ENCODE data around the gene ZSWIM3.
"Not testable (repeated sequence)": the region's sequence is repeated elsewhere in the genome, so short reads cannot be mapped to it uniquely, and the experiment has no call there.

ZSWIM3 gene

GRCh38 chr20:45857114-45857881 lies at the start of gene ZSWIM3, which contains the start of gene ACOT8:
Gene ZSWIM3 (plus strand): TSS chr20:45857614. CDS start chr20:45857826, 212 bp downstream.
Gene ACOT8 (minus strand): TSS chr20:45857392. CDS start chr20:45857315, 77 bp downstream.
- peak within 1 kb of the TSS; percentile 97 for H3K4me3 ChIP-seq (ENCODE audit: low read depth, low read length)

- no peak overlapping the region for H3K4me3 ChIP-seq (ENCODE audit: low read depth, low read length)
These were observed 47.0 kb upstream of the ZSWIM3 start for GRCh38 chr20:45810191-45810970.

GRCh38 chr20:45812157-45813005 lies 45.0 kb upstream of the ZSWIM3 start, which contains the start of gene UBE2C:
Gene UBE2C (plus strand): TSS chr20:45812644. CDS start chr20:45812696, 52 bp downstream.
- peak within 1 kb of the TSS; percentile 95 for H3K4me3 ChIP-seq (ENCODE audit: low read depth, low read length)

- peak overlapping the region; percentile 95 for H3K4me3 ChIP-seq (ENCODE audit: low read depth, low read length)
These were observed 44.4 kb upstream of the ZSWIM3 start for GRCh38 chr20:45813006-45813340.

DNA sequence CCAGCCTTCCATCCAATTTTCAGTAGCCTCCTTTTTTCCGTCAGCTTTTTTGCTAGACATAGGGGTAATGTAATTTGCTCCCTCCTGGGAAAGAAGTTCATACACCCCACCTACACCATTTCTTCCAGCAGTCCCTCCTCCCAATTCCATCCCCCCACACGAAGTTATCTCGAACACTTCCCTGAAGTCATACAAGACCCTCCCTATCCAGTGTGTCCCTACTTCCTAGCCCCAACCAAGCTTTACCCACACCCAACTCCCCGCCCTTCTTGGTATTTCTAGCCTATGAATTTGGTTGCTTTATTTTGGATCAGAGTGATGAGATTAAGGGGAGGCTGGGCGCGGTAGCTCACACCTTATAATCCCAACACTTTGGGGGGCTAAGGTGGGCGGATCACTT lies 43.9 kb upstream of the ZSWIM3 start:
- peak overlapping the region; percentile 95 for H3K4me3 ChIP-seq (ENCODE audit: low read depth, low read length)

DNA sequence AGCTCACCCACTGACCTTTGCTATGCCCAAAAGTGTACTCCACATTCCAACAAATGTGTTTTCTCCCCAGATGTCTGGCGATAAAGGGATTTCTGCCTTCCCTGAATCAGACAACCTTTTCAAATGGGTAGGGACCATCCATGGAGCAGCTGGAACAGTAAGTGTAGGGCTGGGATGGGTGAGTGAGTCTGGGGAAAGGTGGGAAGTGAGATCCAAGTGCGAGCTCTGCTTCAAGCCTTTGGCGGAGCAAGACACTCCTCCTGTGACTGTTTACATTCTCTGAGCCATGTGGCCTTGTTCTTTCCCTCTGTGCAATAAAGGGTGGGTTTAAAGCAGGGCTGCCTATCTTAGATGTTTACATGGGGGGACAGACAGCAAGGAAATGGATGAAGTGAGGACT lies 43.1 kb upstream of the ZSWIM3 start:
- no peak overlapping the region for H3K4me3 ChIP-seq (ENCODE audit: low read depth, low read length)

- no peak overlapping the region for H3K4me3 ChIP-seq (ENCODE audit: low read depth, low read length)
These were observed 40.5 kb upstream of the ZSWIM3 start for GRCh38 chr20:45816951-45817350.

GRCh38 chr20:45817376-45818194 lies 39.8 kb upstream of the ZSWIM3 start:
- no peak overlapping the region for H3K4me3 ChIP-seq (ENCODE audit: low read depth, low read length)

- no peak overlapping the region for H3K4me3 ChIP-seq (ENCODE audit: low read depth, low read length)
These were observed 39.2 kb upstream of the ZSWIM3 start for GRCh38 chr20:45818239-45818638.

DNA sequence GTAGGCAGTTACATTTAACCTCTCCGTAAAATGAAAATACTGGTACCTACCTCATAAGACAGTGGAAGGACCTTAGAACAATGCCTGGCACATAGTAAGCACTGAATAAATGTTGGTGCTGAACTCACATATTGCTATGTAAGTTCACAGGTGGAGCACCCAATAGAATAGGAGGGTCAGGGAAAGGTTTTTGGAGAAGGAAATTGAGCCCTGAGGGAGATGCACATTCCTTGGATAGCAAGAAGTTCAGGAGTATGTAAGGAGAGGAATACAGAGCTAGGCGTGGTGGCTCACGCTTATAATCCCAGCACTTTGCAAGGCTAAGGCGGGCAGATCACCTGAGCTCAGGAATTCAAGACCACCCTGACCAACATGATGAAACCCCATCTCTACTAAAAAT lies 37.9 kb upstream of the ZSWIM3 start:
- no peak overlapping the region for H3K4me3 ChIP-seq (ENCODE audit: low read depth, low read length)

DNA sequence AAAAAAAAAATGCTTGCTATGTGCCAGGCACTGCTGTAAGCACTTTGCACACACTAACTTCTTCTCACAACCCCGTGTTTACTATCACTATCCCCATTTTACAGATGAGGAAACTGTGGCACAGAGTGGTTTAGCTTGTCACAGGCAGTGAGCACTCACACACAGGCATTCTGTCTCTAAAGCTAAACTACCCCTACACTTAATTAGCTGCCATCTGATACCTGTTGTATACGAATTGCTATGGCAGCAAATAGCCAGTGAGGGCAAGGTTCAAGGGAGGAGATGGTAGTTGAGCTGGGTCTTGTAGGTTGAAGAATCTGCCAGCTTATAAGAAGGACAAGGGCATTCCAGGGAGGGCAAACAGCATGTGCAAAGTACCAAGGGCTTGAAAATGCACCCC lies 35.5 kb upstream of the ZSWIM3 start:
- no peak overlapping the region for H3K4me3 ChIP-seq (ENCODE audit: low read depth, low read length)

DNA sequence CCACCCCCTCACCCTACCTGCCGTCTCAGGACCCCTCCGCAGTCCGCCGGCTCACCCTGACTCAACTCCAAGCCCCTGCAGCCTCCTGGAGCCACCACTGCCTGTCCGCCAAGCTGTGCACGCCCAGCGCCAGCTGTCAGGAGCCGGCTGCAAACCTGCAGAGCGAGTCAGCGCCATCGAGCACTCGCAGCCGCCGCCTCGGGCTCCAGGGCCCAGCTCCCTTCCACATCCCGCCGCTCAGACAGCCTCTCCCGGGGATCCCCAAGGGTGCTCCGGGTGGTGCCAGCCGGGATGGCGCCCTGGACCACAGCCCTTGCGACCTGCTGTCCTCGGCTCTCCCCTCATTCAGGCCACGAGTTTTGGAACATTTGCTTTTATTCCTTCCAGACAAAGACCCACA lies 34.6 kb upstream of the ZSWIM3 start:
- H3K4me3 ChIP-seq (ENCODE audit: low read depth, low read length), result no peak overlapping the region

DNA sequence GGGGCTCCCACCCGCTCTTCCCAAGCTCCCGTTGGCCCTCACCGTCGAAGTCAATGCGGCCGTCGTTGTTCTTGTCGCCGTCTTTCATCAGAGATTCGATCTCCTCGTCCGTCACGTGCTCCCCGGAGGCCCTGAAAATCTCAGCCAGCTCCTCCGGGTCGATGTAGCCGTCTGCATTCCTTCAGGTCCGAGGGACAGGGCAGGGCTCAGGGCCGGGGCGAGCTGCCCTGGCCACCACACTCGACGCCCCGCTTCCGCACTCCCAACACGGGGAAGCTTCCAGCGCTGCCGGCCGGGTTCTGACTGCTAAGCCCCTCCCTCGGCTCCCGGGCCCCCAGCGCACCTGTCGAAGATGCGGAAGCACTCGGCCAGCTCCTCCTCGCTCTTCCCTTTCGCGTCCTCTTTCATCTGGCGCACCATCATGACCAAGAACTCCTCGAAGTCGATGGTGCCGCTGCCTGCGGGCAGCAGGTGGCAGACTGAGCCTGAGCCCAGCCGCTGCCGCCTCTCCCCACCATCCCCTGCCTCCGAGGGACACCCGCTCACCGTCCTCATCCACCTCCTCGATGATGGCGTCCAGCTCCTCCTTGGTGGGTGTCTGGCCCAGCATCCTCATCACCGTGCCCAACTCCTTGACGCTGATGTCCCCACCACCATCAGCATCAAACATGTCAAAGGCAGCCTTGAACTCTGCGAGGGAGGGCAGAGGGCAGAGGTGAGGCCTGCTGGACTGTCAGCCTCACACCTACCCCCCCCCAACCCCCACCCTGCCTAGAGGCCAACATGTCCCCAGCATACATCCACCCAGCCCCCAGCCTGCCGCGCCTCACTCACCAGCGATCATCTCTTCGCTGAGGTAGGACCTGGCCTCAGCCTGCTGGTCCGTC lies 33.2 kb upstream of the ZSWIM3 start:
- H3K4me3 ChIP-seq (ENCODE audit: low read depth, low read length), result no peak overlapping the region

GRCh38 chr20:45826381-45827019 lies 30.9 kb upstream of the ZSWIM3 start:
- H3K4me3 ChIP-seq (ENCODE audit: low read depth, low read length), result no peak overlapping the region

GRCh38 chr20:45827030-45827652 lies 30.3 kb upstream of the ZSWIM3 start, which contains the start of gene TNNC2:
Gene TNNC2 (minus strand): TSS chr20:45827312. CDS start chr20:45827248, 64 bp downstream.
- no peak within 1 kb of the TSS for H3K4me3 ChIP-seq (ENCODE audit: low read depth, low read length)

GRCh38 chr20:45827712-45828111 lies 29.7 kb upstream of the ZSWIM3 start:
- H3K4me3 ChIP-seq (ENCODE audit: low read depth, low read length), result no peak overlapping the region

- no peak overlapping the region for H3K4me3 ChIP-seq (ENCODE audit: low read depth, low read length)
These were observed 28.8 kb upstream of the ZSWIM3 start for GRCh38 chr20:45828589-45828988.

- H3K4me3 ChIP-seq (ENCODE audit: low read depth, low read length), result not testable (repeated sequence)
These were observed 27.7 kb upstream of the ZSWIM3 start for GRCh38 chr20:45829673-45830106.

Data from iPS-11a (cell line).